ENCODE results near the gene PCF11.

Gene PCF11

GRCh38 chr11:83156144-83156995 is 561 bp upstream of the PCF11 start:
- DNase-seq (ENCODE audit: low spot score), result peak; percentile 100

GRCh38 chr11:83157594-83158356 is 844 bp downstream of the PCF11 start:
- peak; percentile 49 for DNase-seq (ENCODE audit: low spot score)

GRCh38 chr11:83158357-83158786 is 1.4 kb downstream of the PCF11 start:
- no peak for DNase-seq (ENCODE audit: low spot score)

- no peak for DNase-seq (ENCODE audit: low spot score)
These were observed 2.3 kb downstream of the PCF11 start for GRCh38 chr11:83158965-83159901.

GRCh38 chr11:83159902-83160865 is 3.3 kb downstream of the PCF11 start:
- no peak for DNase-seq (ENCODE audit: low spot score)

- DNase-seq (ENCODE audit: low spot score), result no peak
These were observed 4.8 kb downstream of the PCF11 start for GRCh38 chr11:83161610-83162199.

- no peak for DNase-seq (ENCODE audit: low spot score)
These were observed 5.4 kb downstream of the PCF11 start for GRCh38 chr11:83162377-83162776.

GRCh38 chr11:83166193-83166866 is 9.4 kb downstream of the PCF11 start:
- DNase-seq (ENCODE audit: low spot score), result no peak

GRCh38 chr11:83168756-83169155 is 11.8 kb downstream of the PCF11 start:
- no peak for DNase-seq (ENCODE audit: low spot score)

- DNase-seq (ENCODE audit: low spot score), result no peak
These were observed 13.9 kb downstream of the PCF11 start for GRCh38 chr11:83170865-83171264.

GRCh38 chr11:83172551-83172950 is 15.6 kb downstream of the PCF11 start:
- no peak for DNase-seq (ENCODE audit: low spot score)

GRCh38 chr11:83174008-83174407 is 17.1 kb downstream of the PCF11 start:
- DNase-seq (ENCODE audit: low spot score), result no peak

GRCh38 chr11:83175815-83176214 is 18.9 kb downstream of the PCF11 start:
- DNase-seq (ENCODE audit: low spot score), result no peak

- no peak for DNase-seq (ENCODE audit: low spot score)
These were observed 24.9 kb downstream of the PCF11 start for GRCh38 chr11:83181815-83182214.

- DNase-seq (ENCODE audit: low spot score), result no peak
These were observed 28.8 kb downstream of the PCF11 start for GRCh38 chr11:83185767-83186166.

- no peak for DNase-seq (ENCODE audit: low spot score)
These were observed 30.5 kb downstream of the PCF11 start for GRCh38 chr11:83187465-83187864.

- no peak for DNase-seq (ENCODE audit: low spot score)
These were observed 34.6 kb downstream of the PCF11 start for GRCh38 chr11:83191491-83191890.

GRCh38 chr11:83191986-83192385 is 35.1 kb downstream of the PCF11 start:
- no peak for DNase-seq (ENCODE audit: low spot score)

- DNase-seq (ENCODE audit: low spot score), result no peak
These were observed 35.8 kb downstream of the PCF11 start for GRCh38 chr11:83192606-83193245.
